ENCODE data around the gene INO80E. TPM values are rescaled to one million over a fixed set of nuclear protein-coding genes. Genes with fewer than 3 reads are reported as not detected.

Gene INO80E
- total and polyA plus RNA-seq, 2 donors (not counting 1 experiment from before 2014, with no cell fraction given) = 103 to 113 TPM

- ATAC-seq (ENCODE audit: low read depth) (no peak), DNase-seq (peak; percentile 20)
- Histone ChIP-seq H3K9ac (ENCODE audit: low read length) (no peak overlapping the region), H3K27me3 (replicated peaks in 1 of 4; ENCODE audit: control extremely low read depth in 1 of 4, control insufficient read depth in 3 of 4, insufficient read depth in 4 of 4, low read length in 3 of 4) (no peaks in the 10 kb centered on the region), H4K20me1 (ENCODE audit: control insufficient read depth, insufficient read depth, low read length, poor library complexity, severe bottlenecking) (no peaks in the 10 kb centered on the region), H3K4me3 (ENCODE audit: control extremely low read depth in 1 of 5, extremely low read depth in 1 of 5, insufficient read depth in 1 of 5, low read depth in 2 of 5, low read length in 4 of 5) (peak overlapping the region in 4 of 5 experiments; percentile 76 to 86 (median 84)), H3K79me2 (ENCODE audit: control insufficient read depth, insufficient read depth, low read length) (peaks cover 6% of the 10 kb centered on the region), H2AFZ (ENCODE audit: insufficient read depth, low read depth, low read length, poor library complexity, severe bottlenecking) (peak overlapping the region; percentile 95), H3K4me1 (ENCODE audit: control insufficient read depth in 2 of 2, insufficient read depth in 2 of 2, low read length in 2 of 2) (peaks cover 13 to 19% of the 10 kb centered on the region in 2 donors), H3K9me3 (ENCODE audit: control extremely low read depth in 1 of 3, control insufficient read depth in 2 of 3, insufficient read depth in 1 of 3, low read length in 2 of 3) (no peaks in the 10 kb centered on the region), H3K27ac (ENCODE audit: low read length in 2 of 2) (peak overlapping the region; percentile 79 to 88), H3K36me3 (replicated peaks in 1 of 2; ENCODE audit: control extremely low read depth in 1 of 2, control insufficient read depth in 1 of 2, extremely low read depth in 1 of 2, insufficient read depth in 2 of 2, low read length in 1 of 2) (peaks cover 0 to 4% of the 10 kb centered on the region in 2 experiments), H3K4me2 (replicated peaks; ENCODE audit: low read depth, low read length, poor library complexity, severe bottlenecking) (peak overlapping the region; percentile 98)
- WGBS (ENCODE audit: insufficient coverage) = 97% methylated on average over 13 of the region's 14 CpGs
- no peaks in the 10 kb centered on the region for H3K27me3 Mint-ChIP-seq
- TF ChIP-seq, protein P1, sequence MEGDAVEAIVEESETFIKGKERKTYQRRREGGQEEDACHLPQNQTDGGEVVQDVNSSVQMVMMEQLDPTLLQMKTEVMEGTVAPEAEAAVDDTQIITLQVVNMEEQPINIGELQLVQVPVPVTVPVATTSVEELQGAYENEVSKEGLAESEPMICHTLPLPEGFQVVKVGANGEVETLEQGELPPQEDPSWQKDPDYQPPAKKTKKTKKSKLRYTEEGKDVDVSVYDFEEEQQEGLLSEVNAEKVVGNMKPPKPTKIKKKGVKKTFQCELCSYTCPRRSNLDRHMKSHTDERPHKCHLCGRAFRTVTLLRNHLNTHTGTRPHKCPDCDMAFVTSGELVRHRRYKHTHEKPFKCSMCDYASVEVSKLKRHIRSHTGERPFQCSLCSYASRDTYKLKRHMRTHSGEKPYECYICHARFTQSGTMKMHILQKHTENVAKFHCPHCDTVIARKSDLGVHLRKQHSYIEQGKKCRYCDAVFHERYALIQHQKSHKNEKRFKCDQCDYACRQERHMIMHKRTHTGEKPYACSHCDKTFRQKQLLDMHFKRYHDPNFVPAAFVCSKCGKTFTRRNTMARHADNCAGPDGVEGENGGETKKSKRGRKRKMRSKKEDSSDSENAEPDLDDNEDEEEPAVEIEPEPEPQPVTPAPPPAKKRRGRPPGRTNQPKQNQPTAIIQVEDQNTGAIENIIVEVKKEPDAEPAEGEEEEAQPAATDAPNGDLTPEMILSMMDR (IDR thresholded peaks at IDR 0.05) = no peak
- TF ChIP-seq EZH2 (IDR thresholded peaks at IDR 0.05; ENCODE audit: borderline replicate concordance, insufficient read depth, low read depth, low read length, poor library complexity, severe bottlenecking) = no peak
- ChIA-PET POLR2A (interaction anchor here (1.9 to 2.7 kb wide), 2 partner anchors 9 to 10 kb away, joined by 5 to 16 read pairs; partner anchors contain the start of gene TAOK2), CTCF (interaction anchor here (1.2 to 1.9 kb wide), 2 partner anchors 10 to 44 kb away, joined by 3 to 5 read pairs; partner anchors contain the start of gene TAOK2)
- H3K4me3 Mint-ChIP-seq = peak overlapping the region; percentile 90
- intact Hi-C loops (cut with micrococcal nuclease) = loop anchor here (5.0 kb wide), 1 partner anchor 1109 kb away; the partner anchor contains the start of genes ZNF646 and ZNF668
- peaks cover 20% of the 10 kb centered on the region for H3K4me1 Mint-ChIP-seq
- H3K27ac Mint-ChIP-seq = peak overlapping the region; percentile 91
- no peaks in the 10 kb centered on the region for H3K9me3 Mint-ChIP-seq (ENCODE audit: insufficient read depth)
Measured at GRCh38 chr16:29963021-29963743, 32.9 kb upstream of the INO80E start.

DNA sequence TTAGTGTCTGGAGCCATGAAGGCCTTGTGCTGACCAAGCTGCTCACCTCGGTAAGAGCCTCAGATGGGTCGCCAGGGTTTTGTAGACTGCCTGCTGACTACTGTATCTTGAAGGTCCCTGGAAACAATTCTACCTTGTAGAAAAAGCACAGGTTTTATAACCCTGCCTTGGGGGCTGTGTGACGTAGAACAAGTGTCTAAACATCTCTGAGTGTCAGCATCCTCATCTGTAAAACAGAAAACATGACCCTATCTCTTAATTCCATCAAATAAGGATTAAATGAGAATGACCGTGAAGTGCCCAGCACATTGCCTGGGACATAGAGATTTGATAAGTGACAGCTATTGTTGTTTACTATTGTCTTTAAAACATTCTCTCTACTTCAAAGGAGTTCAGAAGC, 27.8 kb upstream of the INO80E start:
- no peaks in the 10 kb centered on the region for H3K27me3 ChIP-seq (replicated peaks in 1 of 4; ENCODE audit: control extremely low read depth in 1 of 4, control insufficient read depth in 3 of 4, insufficient read depth in 4 of 4, low read length in 3 of 4)
- ChIA-PET CTCF (no interaction called here), POLR2A (no interaction called here)
- ATAC-seq (ENCODE audit: low read depth) (no peak), DNase-seq (no peak)
- no peaks in the 10 kb centered on the region for H3K9me3 Mint-ChIP-seq (ENCODE audit: insufficient read depth)
- no peaks in the 10 kb centered on the region for H3K27me3 Mint-ChIP-seq
- no peaks in the 10 kb centered on the region for H3K9me3 ChIP-seq (ENCODE audit: control extremely low read depth in 1 of 3, control insufficient read depth in 2 of 3, insufficient read depth in 1 of 3, low read length in 2 of 3)
- H3K36me3 ChIP-seq (replicated peaks in 1 of 2; ENCODE audit: control extremely low read depth in 1 of 2, control insufficient read depth in 1 of 2, extremely low read depth in 1 of 2, insufficient read depth in 2 of 2, low read length in 1 of 2) = peaks cover 2 to 7% of the 10 kb centered on the region in 2 experiments
- H3K4me1 Mint-ChIP-seq = peaks cover 9% of the 10 kb centered on the region
- H3K9ac ChIP-seq (ENCODE audit: low read length) = no peak overlapping the region
- H3K79me2 ChIP-seq (ENCODE audit: control insufficient read depth, insufficient read depth, low read length) = no peaks in the 10 kb centered on the region
- H4K20me1 ChIP-seq (ENCODE audit: control insufficient read depth, insufficient read depth, low read length, poor library complexity, severe bottlenecking) = no peaks in the 10 kb centered on the region
- no peak overlapping the region for H3K27ac Mint-ChIP-seq
- peaks cover 4 to 8% of the 10 kb centered on the region in 2 donors for H3K4me1 ChIP-seq (ENCODE audit: control insufficient read depth in 2 of 2, insufficient read depth in 2 of 2, low read length in 2 of 2)
- H2AFZ ChIP-seq (ENCODE audit: insufficient read depth, low read depth, low read length, poor library complexity, severe bottlenecking) = no peak overlapping the region
- WGBS (ENCODE audit: insufficient coverage) = 100% methylated on average over 3 of the region's 4 CpGs
- intact Hi-C loops (cut with micrococcal nuclease) = no loop called here
- no peak overlapping the region for H3K4me3 ChIP-seq (ENCODE audit: control extremely low read depth in 1 of 5, extremely low read depth in 1 of 5, insufficient read depth in 1 of 5, low read depth in 2 of 5, low read length in 4 of 5)
- H3K4me2 ChIP-seq (replicated peaks; ENCODE audit: low read depth, low read length, poor library complexity, severe bottlenecking) = no peak overlapping the region
- H3K4me3 Mint-ChIP-seq = no peak overlapping the region
- no peak overlapping the region for H3K27ac ChIP-seq (ENCODE audit: low read length in 2 of 2)
- TF ChIP-seq, protein P1 (IDR thresholded peaks at IDR 0.05) = no peak
- no peak for TF ChIP-seq EZH2 (IDR thresholded peaks at IDR 0.05; ENCODE audit: borderline replicate concordance, insufficient read depth, low read depth, low read length, poor library complexity, severe bottlenecking)
